ENCODE measurements around the gene LHX4.

Gene LHX4

GRCh38 chr1:180257486-180257885, 27.4 kb downstream of the LHX4 start:
- no peak for DNase-seq (ENCODE audit: low read depth)

GRCh38 chr1:180258290-180258689, 28.2 kb downstream of the LHX4 start:
- DNase-seq (ENCODE audit: low read depth): no peak

DNA sequence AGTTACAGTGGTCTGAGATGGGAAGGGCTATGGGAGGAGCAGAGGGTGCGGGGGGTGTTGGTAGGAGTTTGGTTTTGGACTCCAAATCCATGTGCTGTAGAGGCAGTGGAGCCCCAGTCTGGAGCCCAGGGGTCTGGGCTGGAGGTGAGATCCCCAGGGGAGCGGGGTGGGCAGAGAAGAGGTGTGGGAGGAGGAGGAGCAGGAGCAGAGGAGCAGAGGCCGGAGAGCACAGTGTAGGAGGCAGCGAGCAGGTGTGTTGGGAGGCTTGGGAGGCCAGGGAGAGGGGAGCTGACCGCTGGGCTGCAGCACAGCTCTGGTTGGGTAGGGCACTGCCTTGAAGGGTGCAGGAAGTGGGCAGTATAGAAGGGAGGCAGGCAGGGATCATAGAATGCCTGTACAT, 28.9 kb downstream of the LHX4 start:
- no peak for DNase-seq (ENCODE audit: low read depth)

GRCh38 chr1:180259431-180260338, 29.6 kb downstream of the LHX4 start:
- DNase-seq (ENCODE audit: low read depth): no peak

DNA sequence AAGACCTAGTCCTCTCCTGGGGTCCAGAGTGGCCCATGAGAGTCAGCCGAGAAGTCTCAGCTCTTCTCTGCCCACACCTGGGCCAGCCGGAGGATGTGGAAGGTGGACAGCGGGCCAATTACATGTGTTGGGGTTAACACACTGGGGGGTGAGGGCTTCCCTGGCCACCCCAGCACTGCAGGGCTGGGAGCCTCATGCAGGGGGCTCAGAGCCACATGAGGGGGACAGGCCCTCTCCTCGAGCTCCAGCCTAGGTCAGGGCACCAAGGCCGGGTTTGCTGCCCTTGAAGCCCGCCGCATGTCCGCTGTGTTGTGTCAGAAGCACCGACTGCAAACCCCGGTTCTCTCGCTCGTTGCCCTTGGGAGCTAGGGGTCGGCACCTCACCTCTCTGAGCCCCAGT, 30.5 kb downstream of the LHX4 start:
- no peak for DNase-seq (ENCODE audit: low read depth)

DNA sequence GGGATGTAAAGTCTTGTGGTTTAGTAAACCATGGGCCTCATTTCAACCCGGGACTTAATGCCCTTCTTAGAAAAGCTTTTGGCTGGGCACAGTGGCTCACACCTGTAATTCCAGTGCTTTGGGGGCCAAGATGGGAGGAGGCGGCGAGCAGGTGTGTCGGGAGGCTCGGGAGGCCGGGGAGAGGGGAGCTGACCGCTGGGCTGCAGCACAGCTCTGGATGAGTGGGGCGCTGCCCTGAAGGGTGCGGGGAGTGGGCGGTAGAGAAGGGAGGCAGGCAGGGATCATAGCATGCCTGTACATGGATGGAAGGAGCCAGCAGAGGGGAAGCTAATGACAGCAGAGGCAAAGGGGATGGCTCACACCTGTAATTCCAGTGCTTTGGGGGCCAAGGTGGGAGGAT, 31.0 kb downstream of the LHX4 start:
- no peak for DNase-seq (ENCODE audit: low read depth)

- DNase-seq (ENCODE audit: low read depth): no peak
These were observed 31.6 kb downstream of the LHX4 start for GRCh38 chr1:180261524-180262155.

- no peak for DNase-seq (ENCODE audit: low read depth)
These were observed 32.8 kb downstream of the LHX4 start for GRCh38 chr1:180262628-180263488.

- no peak for DNase-seq (ENCODE audit: low read depth)
These were observed 34.5 kb downstream of the LHX4 start for GRCh38 chr1:180264595-180264994.

DNA sequence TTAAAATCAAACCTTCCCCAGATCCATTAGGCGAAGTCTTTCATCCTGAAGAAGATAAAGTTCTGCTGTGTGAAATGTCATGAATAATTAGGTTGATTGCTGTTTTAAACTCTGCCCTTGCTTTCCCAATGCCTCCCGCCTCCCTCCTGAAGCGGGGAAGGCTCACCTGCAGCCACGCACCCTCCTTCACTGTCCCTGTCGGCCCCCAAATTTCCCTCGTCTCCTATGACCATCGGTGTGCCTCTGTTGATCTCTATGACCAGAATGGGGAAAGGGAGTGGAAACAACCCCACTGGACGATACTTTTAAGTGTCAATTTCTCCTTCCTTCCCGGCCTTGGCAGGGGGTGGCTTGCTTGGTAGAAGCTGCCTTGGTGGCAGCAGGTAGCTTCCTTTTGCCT, 35.1 kb downstream of the LHX4 start:
- DNase-seq (ENCODE audit: low read depth): no peak

DNA sequence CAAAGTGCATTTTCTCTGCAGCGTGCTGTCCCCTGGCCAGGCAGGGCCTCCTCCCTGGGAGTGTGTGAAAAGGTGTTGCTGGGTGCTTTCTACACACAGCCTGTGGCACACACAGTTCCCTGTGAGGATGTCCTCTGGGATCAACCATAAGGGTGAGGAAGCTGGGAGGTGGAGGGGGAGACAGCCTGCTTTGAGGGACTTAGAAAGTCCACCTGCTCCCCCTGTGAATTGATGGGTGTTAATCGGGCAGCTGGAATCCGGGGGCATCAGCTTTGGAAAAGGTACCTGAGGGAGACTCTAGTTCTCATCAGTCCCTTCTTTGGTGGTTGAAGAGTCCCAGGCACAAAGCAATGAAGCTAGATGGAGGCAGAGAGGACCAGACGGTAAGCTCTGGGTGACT, 35.8 kb downstream of the LHX4 start:
- no peak for DNase-seq (ENCODE audit: low read depth)

GRCh38 chr1:180266275-180267210, 36.5 kb downstream of the LHX4 start:
- no peak for DNase-seq (ENCODE audit: low read depth)

DNA sequence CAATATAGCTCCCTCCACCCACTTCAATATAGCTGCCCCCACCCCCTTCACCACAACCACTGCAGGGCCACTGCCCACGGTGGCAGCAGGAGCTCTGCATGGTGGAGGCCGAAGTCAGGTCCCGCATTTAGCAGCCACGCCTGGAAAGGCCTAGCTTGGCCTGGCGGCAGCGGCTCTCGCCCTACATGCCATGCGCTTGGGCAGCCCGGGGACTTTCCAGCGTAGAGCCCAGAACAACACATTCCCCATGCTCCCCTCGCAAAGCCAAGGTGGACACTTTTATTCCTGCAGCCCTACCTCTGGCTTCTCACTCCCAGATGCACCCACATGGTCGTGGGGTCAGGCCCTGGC, 37.1 kb downstream of the LHX4 start:
- no peak for DNase-seq (ENCODE audit: low read depth)

- DNase-seq (ENCODE audit: low read depth): no peak
These were observed 37.9 kb downstream of the LHX4 start for GRCh38 chr1:180267761-180268555.

- DNase-seq (ENCODE audit: low read depth): no peak
These were observed 38.6 kb downstream of the LHX4 start for GRCh38 chr1:180268556-180269075.

GRCh38 chr1:180269645-180270529, 39.8 kb downstream of the LHX4 start:
- no peak for DNase-seq (ENCODE audit: low read depth)

GRCh38 chr1:180270530-180271271, 40.6 kb downstream of the LHX4 start:
- DNase-seq (ENCODE audit: low read depth): no peak

All from activated T-cell treated with anti-CD3 and anti-CD28 coated beads for 1 hour (primary cell).